GM12878 (cell line): ENCODE measurements around the gene GLT1D1. TPM values are rescaled to one million over a fixed set of nuclear protein-coding genes. Genes with fewer than 3 reads are reported as not detected.
A peak's percentile ranks its signal among the peaks of the same experiment; 100 is the strongest.

ENCODE experiments used
- ASH2L ChIP-seq: fragments of 300-600, 200-600 bp; sonication (generic); IDR thresholded peaks from 2 replicates; pipeline ENCODE4 v1.6.1; 2017; ENCODE audit warnings: low read depth, mild to moderate bottlenecking, borderline replicate concordance
- BACH1 ChIP-seq: fragments of 450-650 bp; IDR thresholded peaks from 2 replicates; pipeline ENCODE4 v1.6.1; 2017; ENCODE audit warnings: mild to moderate bottlenecking, borderline replicate concordance
- BMI1 ChIP-seq: fragments of 450-650 bp; IDR thresholded peaks from 2 replicates; pipeline ENCODE4 v1.6.1; 2016; ENCODE audit warnings: mild to moderate bottlenecking, moderate library complexity, borderline replicate concordance
- ESRRA ChIP-seq: IDR thresholded peaks from 2 replicates; pipeline ENCODE4 v1.6.1; 2012; ENCODE audit warnings: mild to moderate bottlenecking, low read length, improper control_type of control experiment
- ETV6 ChIP-seq, 2 experiments: fragments of 450-650 bp in 1 of 2; IDR thresholded peaks in 1 of 2; conservative IDR thresholded peaks in 1 of 2; 2 replicates each; pipeline ENCODE4 v1.6.1; 2014; ENCODE audit warnings: antibody characterized with exemption in 1 of 2, borderline replicate concordance in 1 of 2, low read depth in 1 of 2, mild to moderate bottlenecking in 1 of 2, moderate library complexity in 1 of 2
- FOXK2 ChIP-seq: fragments of 450-650 bp; IDR thresholded peaks from 2 replicates; pipeline ENCODE4 v1.6.1; 2017; ENCODE audit warnings: mild to moderate bottlenecking, moderate library complexity
- GATAD2B ChIP-seq: fragments of 450-650 bp; conservative IDR thresholded peaks from 2 replicates; pipeline ENCODE4 v1.6.1; 2017; ENCODE audit warnings: low read depth, mild to moderate bottlenecking, moderate library complexity
- IRF4 ChIP-seq: IDR thresholded peaks from 2 replicates; pipeline ENCODE4 v1.6.1; 2011; ENCODE audit warnings: low read depth, low read length
- KAT2A ChIP-seq: conservative IDR thresholded peaks from 2 replicates; pipeline ENCODE4 v1.6.1; 2011; ENCODE audit warnings: low read depth, low read length; ENCODE audit not compliant: control insufficient read depth
- PML ChIP-seq: IDR thresholded peaks from 2 replicates; pipeline ENCODE4 v1.6.1; 2012; ENCODE audit warnings: low read length, inconsistent platforms
- RAD21 ChIP-seq: IDR thresholded peaks from 2 replicates; pipeline ENCODE4 v1.6.1; 2011; ENCODE audit warnings: mild to moderate bottlenecking, low read depth, low read length, moderate library complexity; ENCODE audit not compliant: insufficient read depth
- RB1 ChIP-seq: fragments of 450-650 bp; formaldehyde crosslinking; IDR thresholded peaks from 2 replicates; pipeline ENCODE4 v1.6.1; 2017; ENCODE audit warnings: mild to moderate bottlenecking, borderline replicate concordance
- RUNX3 ChIP-seq: IDR thresholded peaks from 2 replicates; pipeline ENCODE4 v1.6.1; 2012; ENCODE audit warnings: low read length, inconsistent platforms
- SREBF1 ChIP-seq: IDR thresholded peaks from 2 replicates; pipeline ENCODE4 v1.6.1; 2012; ENCODE audit warnings: mild to moderate bottlenecking, low read length
- SRF ChIP-seq, 2 experiments: IDR thresholded peaks; 2 replicates each; pipeline ENCODE4 v1.6.1; 2011; ENCODE audit warnings: low read depth in 2 of 2, low read length in 2 of 2, mild to moderate bottlenecking in 1 of 2, moderate library complexity in 1 of 2
- TARDBP ChIP-seq: IDR thresholded peaks from 2 replicates; pipeline ENCODE4 v1.6.1; 2016; ENCODE audit warnings: borderline replicate concordance
- ZNF207 ChIP-seq: fragments of 450-650 bp; IDR thresholded peaks from 2 replicates; pipeline ENCODE4 v1.6.1; 2014; ENCODE audit warnings: antibody characterized with exemption, mild to moderate bottlenecking, borderline replicate concordance
- ZNF24 ChIP-seq: fragments of 450-650 bp; IDR thresholded peaks from 2 replicates; pipeline ENCODE4 v1.6.1; 2017; ENCODE audit warnings: antibody characterized with exemption, mild to moderate bottlenecking
- ZNF384 ChIP-seq: IDR thresholded peaks from 2 replicates; pipeline ENCODE4 v1.6.1; 2012; ENCODE audit warnings: low read depth, mild to moderate bottlenecking, low read length, improper control_type of control experiment, borderline replicate concordance
- polyA plus RNA-seq, 11 experiments: library from polyadenylated mRNA; depleted of rRNA in 4 of 11; unstranded in 6 of 11; stranded (reverse) in 5 of 11; fragments of >200 nt; fragmentation: Nextera tagmentation in 4 of 11; fragmentation: Illumina TruSeq in 1 of 11; extraction: Ambion mirVana in 4 of 11; extraction: Trizol in 1 of 11; gene quantifications; 1 replicate in 1 of 11; 2 replicates in 10 of 11; pipeline versions ENCODE4 v1.2.1 to v1.2.3, GENCODE V29; 2011 to 2016; ENCODE audit warnings: inconsistent platforms in 2 of 11, missing spikeins in 2 of 11, low read depth in 1 of 11
- total RNA-seq, 4 experiments: library from RNA; depleted of rRNA in 3 of 4; stranded (reverse); fragments of >200 nt in 3 of 4; fragmentation: Illumina TruSeq in 1 of 4; extraction: Trizol in 1 of 4; gene quantifications; 2 replicates each; pipeline versions ENCODE4 v1.2.1 to v1.2.3, GENCODE V29; 2013 to 2021
- TF ChIP-seq, protein P1 (sequence below): IDR thresholded peaks from 2 replicates; pipeline ENCODE4 v1.6.1; 2011; ENCODE audit warnings: borderline replicate concordance, low read depth, mild to moderate bottlenecking, moderate library complexity, low read length; ENCODE audit not compliant: insufficient read depth, poor library complexity, severe bottlenecking
- TF ChIP-seq, protein P2 (sequence below): fragments of 450-650 bp; IDR thresholded peaks from 2 replicates; pipeline ENCODE4 v1.6.1; 2017; ENCODE audit warnings: mild to moderate bottlenecking, low read depth, inconsistent platforms; ENCODE audit not compliant: poor library complexity, severe bottlenecking
- TF ChIP-seq, protein P3 (sequence below): IDR thresholded peaks from 2 replicates; pipeline ENCODE4 v1.6.1; 2012; ENCODE audit warnings: low read depth, low read length, improper control_type of control experiment
- TF ChIP-seq, protein P4 (sequence below): IDR thresholded peaks from 2 replicates; pipeline ENCODE4 v1.6.1; 2011; ENCODE audit warnings: low read depth, mild to moderate bottlenecking, low read length, moderate library complexity, borderline replicate concordance; ENCODE audit errors: extremely low read depth

The GLT1D1 gene
- total and polyA plus RNA-seq, 10 of the 15 experiments (the other 5 are each of a cell fraction or from before 2014, with no cell fraction given): 0.42 to 62.8 (median 3.0) TPM

DNA sequence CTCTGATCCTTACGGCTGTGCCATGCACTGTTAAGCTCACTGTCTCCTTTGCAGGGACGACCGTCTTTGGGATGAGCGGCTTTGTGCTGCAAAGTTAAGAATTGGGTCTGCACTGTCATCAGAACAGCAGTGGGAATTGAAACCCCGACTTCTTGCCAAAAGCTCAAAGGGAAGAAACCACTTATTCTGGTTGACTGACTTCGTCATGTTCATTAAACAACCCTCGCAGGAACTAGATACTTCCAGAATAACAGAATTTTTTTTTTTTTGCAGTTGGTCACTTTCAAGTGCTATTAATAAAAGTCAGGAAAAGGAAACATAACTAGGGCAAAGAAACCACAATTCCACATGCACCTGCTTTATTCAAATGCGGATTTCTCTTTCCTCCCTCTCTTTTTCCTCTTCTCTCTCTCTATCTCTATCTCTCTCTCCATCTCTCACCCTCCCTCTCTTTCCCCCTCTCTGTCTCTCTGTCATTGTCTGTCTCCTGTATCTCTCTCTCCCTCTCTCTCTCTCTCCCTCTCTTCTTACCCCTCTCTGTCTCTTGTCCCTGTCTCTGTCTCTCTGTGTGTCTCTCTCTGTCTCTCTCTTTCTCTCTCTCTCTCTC is 12.3 kb upstream of the GLT1D1 start (continued):
- TF ChIP-seq, protein P1, sequence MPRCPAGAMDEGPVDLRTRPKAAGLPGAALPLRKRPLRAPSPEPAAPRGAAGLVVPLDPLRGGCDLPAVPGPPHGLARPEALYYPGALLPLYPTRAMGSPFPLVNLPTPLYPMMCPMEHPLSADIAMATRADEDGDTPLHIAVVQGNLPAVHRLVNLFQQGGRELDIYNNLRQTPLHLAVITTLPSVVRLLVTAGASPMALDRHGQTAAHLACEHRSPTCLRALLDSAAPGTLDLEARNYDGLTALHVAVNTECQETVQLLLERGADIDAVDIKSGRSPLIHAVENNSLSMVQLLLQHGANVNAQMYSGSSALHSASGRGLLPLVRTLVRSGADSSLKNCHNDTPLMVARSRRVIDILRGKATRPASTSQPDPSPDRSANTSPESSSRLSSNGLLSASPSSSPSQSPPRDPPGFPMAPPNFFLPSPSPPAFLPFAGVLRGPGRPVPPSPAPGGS: no peak
- TF ChIP-seq ZNF384 (peak; percentile 91), ASH2L (no peak), ESRRA (no peak), BACH1 (peak; percentile 37; the same call in 1 of the 2 replicates), ETV6 (conservative IDR thresholded peaks at IDR 0.05 in 1 of 2, IDR thresholded peaks at IDR 0.05 in 1 of 2; ENCODE audit: borderline replicate concordance in 1 of 2, low read depth in 1 of 2) (peak in 1 of 2 experiments; percentile 91; a peak in 2 of 4 replicates), SRF (IDR thresholded peaks at IDR 0.05; ENCODE audit: low read depth in 2 of 2, low read length in 2 of 2) (no peak), TARDBP (no peak), RAD21 (no peak), RUNX3 (peak; percentile 87), SREBF1 (no peak), PML (no peak), FOXK2 (no peak), RB1 (no peak), BMI1 (peak; percentile 60; the same call in 1 of the 2 replicates), GATAD2B (0 out of 2 replicates have a peak, but pooled peaks have one; percentile 49), ZNF207 (no peak), KAT2A (no peak), ZNF24 (0 out of 2 replicates have a peak, but pooled peaks have one; percentile 28), IRF4 (peak; percentile 30; the same call in 1 of the 2 replicates)
- TF ChIP-seq, protein P2, sequence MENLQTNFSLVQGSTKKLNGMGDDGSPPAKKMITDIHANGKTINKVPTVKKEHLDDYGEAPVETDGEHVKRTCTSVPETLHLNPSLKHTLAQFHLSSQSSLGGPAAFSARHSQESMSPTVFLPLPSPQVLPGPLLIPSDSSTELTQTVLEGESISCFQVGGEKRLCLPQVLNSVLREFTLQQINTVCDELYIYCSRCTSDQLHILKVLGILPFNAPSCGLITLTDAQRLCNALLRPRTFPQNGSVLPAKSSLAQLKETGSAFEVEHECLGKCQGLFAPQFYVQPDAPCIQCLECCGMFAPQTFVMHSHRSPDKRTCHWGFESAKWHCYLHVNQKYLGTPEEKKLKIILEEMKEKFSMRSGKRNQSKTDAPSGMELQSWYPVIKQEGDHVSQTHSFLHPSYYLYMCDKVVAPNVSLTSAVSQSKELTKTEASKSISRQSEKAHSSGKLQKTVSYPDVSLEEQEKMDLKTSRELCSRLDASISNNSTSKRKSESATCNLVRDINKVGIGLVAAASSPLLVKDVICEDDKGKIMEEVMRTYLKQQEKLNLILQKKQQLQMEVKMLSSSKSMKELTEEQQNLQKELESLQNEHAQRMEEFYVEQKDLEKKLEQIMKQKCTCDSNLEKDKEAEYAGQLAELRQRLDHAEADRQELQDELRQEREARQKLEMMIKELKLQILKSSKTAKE: peak; percentile 78
- TF ChIP-seq, protein P3, sequence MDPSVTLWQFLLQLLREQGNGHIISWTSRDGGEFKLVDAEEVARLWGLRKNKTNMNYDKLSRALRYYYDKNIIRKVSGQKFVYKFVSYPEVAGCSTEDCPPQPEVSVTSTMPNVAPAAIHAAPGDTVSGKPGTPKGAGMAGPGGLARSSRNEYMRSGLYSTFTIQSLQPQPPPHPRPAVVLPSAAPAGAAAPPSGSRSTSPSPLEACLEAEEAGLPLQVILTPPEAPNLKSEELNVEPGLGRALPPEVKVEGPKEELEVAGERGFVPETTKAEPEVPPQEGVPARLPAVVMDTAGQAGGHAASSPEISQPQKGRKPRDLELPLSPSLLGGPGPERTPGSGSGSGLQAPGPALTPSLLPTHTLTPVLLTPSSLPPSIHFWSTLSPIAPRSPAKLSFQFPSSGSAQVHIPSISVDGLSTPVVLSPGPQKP: no peak
- TF ChIP-seq, protein P4, sequence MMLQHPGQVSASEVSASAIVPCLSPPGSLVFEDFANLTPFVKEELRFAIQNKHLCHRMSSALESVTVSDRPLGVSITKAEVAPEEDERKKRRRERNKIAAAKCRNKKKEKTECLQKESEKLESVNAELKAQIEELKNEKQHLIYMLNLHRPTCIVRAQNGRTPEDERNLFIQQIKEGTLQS: no peak
